Measurements from ENCODE around the gene HPSE. TPM values are rescaled to one million over a fixed set of nuclear protein-coding genes. Genes with fewer than 3 reads are reported as not detected.
"Not testable (repeated sequence)": the region's sequence is repeated elsewhere in the genome, so short reads cannot be mapped to it uniquely, and the experiment has no call there.

HPSE gene
- polyA plus RNA-seq, 4 donors = 0.94 to 1.5 (median 1.1) TPM

DNA sequence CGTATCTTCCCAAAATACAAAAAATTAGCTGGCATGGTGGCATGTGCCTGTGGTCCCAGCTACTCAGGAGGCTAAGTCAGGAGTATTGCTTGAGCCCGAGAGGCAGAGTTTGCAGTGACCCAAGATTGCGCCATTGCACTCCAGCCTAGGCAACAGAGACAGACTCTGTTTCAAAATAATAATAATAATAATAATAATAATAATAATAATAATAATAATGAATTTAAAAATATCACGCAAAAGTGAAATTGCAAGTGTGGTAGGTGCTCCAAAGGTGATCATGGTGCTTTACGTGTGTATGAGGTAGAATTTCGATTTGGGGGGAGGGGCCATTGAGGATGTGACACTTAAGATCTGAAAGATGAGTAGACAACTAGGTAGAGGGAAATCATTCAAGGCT is 4.9 kb upstream of the HPSE start:
- DNase-seq (ENCODE audit: low read depth in 4 of 4, low spot score in 3 of 4) = no peak

DNA sequence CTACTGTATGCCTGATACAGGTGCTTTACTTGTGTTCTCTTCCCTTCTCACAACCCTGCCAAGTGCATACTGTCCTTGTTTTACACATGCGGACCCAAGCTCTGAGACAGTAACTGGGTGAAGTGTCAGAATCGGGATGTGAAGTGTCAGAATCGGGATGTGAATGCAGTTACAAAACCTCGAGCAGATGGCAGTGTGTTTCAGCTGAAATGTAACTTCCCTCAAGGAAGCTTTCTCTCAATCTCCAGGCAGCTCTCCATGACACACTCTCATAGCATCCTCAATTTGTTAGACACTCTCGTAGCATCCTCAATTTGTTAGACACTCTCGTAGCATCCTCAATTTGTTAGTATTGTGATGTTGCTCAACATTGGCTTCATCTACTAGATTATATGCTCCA is 1.1 kb upstream of the HPSE start:
- DNase-seq (ENCODE audit: low read depth in 4 of 4, low spot score in 3 of 4) = no peak

DNA sequence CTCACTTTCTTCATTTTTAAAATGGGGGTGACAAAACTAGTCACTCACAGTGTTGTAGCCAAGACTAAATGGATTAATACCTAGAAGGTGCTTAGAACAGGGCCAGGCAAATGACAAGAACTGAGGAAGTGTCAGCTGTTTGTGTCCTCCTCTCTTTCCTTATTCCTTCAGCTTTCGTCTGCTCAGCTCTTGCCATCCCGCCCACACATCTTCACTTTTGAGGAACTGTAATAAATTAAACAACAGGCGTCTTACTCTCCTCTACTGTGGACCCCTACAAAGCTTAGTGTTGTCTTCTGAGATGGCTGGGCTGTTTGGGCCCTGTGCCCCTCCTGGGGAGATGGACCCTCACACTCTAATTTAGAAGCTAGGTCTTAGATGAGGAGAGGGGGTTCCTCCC is 2.7 kb downstream of the HPSE start:
- no peak for DNase-seq (ENCODE audit: low read depth in 4 of 4, low spot score in 3 of 4)

DNA sequence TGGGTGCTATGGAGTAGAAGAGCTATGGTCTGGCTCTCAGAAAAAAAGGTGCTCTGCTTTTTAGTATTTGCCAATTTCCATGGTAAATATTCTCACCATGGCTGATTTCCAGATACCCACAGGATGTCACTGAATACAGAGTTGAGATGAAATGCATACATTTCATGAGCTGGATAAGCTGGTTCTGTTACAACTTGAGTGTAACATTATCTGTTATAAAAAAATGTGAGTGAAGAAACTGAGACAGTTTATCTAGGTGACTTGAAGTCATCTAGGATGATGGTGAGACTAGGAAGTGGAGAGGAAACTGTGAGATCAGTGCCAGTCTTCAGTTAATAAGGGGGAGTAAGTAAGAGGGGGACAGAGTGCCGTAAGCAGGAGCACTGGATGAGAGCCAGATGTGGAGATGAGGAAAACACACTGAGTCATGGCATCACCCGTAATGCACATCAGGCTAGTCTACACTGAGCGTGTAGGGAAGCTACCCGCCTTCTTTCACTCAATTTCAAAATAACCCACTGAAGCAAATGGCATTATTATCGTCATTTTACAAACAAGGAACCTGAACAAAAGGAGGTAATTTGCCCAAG is 5.0 kb downstream of the HPSE start:
- no peak for DNase-seq (ENCODE audit: low read depth in 4 of 4, low spot score in 3 of 4)

DNA sequence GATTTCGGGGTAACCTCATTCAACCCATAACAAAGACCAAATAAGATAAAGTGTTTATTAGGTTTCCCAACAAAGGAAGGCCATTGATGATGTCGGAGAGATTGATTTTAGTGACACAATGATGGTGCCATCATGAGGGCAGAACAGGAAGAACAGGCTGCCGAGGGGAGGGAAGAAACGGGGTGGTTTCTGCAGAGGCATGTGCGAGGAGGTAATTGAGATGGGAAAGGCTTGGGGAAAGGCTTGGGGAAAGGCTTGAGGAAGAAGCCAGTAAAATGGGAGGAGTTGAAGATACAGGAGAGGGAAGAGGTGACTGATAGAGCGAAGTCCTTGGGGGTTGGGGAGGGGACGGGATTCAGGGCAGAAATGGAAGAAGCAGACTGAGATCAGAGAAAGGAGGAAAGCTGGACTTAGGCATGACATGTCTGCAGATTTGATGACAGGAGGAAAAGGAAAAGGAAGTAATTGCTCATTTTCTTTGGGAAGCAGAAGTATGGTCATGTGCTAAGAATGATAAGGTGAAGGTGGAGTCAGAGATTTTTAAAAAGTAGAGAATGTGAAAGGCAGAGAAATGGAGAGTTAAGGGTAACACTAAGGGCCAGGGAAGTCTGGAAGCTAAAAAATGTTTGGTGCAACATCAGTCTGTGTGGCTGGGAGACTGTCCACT is 6.0 kb downstream of the HPSE start:
- DNase-seq (ENCODE audit: low read depth in 4 of 4, low spot score in 3 of 4) = no peak

DNA sequence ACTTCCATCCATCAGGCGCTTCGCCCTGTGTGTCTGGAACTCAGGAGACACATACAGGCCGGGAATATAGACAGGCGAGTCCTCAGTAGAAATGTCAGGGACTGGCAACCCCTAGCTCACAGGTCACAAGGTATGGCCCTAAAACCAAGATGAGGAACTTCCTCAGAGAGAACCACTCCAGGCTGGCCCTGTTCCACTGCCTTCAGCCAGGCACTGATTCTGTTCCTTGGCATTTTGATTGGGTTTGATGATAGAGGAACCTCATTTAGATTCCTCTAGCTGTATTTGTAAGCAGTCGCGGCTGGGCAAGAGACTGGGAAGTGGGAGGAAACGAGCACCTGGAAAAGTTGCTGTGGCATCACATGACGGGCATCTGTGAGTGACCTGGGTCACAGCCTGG is 8.1 kb downstream of the HPSE start:
- no peak for DNase-seq (ENCODE audit: low read depth in 4 of 4, low spot score in 3 of 4)

- DNase-seq (ENCODE audit: low read depth in 4 of 4, low spot score in 3 of 4) = not testable (repeated sequence)
Observed at GRCh38 chr4:83325306-83325705, 9.3 kb downstream of the HPSE start.

DNA sequence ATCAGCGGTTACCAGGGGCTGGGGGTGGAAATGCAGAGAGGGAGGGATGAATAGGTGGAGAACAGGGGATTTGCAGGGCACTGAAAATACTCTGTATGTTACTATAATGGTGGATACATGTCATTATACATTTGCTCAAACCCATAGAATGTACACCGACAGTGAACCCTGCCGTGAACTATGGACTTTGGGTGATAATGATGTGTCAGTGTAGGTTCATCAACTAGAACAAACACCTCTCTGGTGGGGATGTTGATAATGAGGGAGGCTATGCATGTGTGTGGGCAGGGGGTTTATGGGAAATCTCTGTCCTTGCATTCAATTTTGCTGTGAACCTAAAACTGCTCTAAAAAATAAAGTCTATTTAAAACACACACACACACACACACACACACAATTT is 11.5 kb downstream of the HPSE start:
- no peak for DNase-seq (ENCODE audit: low read depth in 4 of 4, low spot score in 3 of 4)

GRCh38 chr4:83320548-83320947 is 14.1 kb downstream of the HPSE start:
- no peak for DNase-seq (ENCODE audit: low read depth in 4 of 4, low spot score in 3 of 4)

- no peak for DNase-seq (ENCODE audit: low read depth in 4 of 4, low spot score in 3 of 4)
Observed at GRCh38 chr4:83318666-83319065, 16.0 kb downstream of the HPSE start.

- DNase-seq (ENCODE audit: low read depth in 4 of 4, low spot score in 3 of 4) = no peak
Observed at GRCh38 chr4:83317671-83318070, 17.0 kb downstream of the HPSE start.

DNA sequence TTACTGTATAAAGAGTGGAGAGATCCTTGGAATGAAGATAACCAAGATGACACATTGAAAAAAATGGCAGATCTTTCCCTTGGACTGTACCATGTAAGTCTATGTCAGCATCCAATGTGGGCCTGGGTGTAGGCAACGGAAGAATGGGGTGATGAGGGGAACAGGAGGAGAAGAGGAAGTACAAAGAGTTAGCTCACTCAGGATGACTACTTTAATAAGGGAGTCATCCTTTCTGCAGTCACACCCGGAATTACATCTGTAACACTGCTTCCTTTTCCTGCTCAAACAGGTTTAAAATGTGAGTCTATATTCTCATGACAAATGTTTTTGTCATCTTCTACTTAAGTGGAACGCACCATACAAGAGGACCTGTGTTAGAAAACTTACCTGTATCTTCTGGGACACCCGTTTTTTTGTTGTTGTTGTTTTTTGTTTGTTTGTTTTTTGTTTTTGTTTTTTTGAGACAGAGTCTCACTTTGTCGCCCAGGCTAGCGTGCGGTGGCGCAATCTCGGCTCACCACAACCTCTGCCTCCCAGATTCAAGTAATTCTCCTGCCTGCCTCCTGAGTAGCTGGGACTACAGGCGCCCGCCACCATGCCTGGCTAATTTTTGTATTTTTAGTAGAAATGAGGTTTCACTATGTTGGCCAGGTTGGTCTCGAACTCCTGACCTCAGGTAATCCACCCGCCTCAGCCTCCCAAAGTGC is 18.0 kb downstream of the HPSE start:
- no peak for DNase-seq (ENCODE audit: low read depth in 4 of 4, low spot score in 3 of 4)

DNA sequence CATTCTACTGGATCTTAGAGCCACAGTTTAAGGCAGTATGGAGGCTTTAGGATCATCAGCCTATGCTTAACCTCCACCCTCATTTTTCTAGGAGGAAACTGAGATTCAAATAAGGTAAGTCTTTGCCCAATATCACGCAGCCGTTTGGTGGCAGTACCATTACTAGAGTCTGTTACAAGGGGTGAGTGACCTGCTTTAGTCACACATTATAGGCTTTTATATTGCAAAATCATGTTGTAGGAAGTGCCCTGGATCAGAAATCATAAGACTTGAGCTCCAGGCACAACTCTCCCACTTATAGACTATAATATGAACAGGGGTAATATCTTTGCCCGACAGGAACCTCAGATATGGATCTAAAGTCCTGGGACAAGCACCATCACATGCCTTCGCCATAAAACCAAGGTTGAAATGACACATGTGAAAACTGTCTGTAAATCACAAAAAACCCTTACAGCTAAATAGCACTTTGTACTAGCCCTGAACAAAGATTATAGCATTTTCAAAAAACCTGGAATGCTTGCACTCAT is 19.2 kb downstream of the HPSE start:
- DNase-seq (ENCODE audit: low read depth in 4 of 4, low spot score in 3 of 4) = no peak

GRCh38 chr4:83308672-83309071 is 26.0 kb downstream of the HPSE start:
- DNase-seq (ENCODE audit: low read depth in 4 of 4, low spot score in 3 of 4) = no peak

- no peak for DNase-seq (ENCODE audit: low read depth in 4 of 4, low spot score in 3 of 4)
Observed at GRCh38 chr4:83307920-83308319, 26.7 kb downstream of the HPSE start.

DNA sequence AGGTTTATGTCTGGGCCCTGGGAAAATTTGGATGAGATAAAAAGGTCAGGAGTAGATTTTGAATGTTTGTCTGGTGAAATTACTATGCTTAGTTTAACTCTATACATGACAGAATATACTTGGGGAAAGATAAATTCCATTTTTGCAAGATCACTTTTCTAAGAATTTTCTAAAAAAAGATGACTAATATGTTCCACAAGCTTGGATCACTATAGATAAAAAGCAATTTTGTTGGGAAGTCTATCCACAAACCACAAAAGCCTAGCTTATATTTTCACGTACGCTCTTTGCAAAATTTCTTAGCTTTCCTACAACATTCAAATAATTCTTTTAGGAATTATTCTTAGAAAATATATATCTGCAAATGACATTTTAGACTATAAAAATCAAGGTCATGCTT is 29.5 kb downstream of the HPSE start:
- DNase-seq (ENCODE audit: low read depth in 4 of 4, low spot score in 3 of 4) = no peak

DNA sequence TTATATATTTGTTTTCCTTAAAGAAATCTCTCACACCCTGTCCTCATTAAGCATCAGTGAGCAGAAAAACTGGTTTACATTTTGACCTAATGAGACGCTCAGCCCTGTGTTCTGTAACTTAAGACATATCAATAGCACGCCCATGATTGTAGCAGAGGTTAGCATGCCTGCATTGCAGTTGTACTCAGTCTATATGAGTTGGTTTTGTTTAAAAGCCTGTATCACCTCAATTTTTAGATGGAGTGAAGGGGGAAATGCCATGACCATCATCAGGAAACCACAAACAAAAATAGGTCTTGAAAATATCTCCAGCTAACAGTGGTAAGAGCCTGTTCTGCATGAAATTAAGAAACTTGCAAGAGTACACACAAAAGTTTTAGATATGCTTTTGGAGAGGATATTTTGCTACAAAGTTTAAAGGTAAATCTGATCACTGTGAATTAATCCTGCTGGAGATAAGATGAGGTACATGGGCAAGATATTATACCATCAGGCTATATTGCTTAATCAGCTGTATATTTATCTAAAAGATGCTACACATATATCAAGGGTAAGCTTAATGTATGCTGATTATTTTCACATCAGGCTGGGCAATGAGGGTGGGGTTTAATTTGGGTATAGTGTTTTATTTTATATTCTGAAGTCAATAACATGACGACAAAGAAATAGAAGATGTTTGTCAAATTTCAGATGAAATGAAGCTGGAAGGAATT is 36.9 kb downstream of the HPSE start:
- DNase-seq (ENCODE audit: low read depth in 4 of 4, low spot score in 3 of 4) = no peak

GRCh38 chr4:83293305-83294046 is 41.2 kb downstream of the HPSE start:
- no peak for DNase-seq (ENCODE audit: low read depth in 4 of 4, low spot score in 3 of 4)

DNA sequence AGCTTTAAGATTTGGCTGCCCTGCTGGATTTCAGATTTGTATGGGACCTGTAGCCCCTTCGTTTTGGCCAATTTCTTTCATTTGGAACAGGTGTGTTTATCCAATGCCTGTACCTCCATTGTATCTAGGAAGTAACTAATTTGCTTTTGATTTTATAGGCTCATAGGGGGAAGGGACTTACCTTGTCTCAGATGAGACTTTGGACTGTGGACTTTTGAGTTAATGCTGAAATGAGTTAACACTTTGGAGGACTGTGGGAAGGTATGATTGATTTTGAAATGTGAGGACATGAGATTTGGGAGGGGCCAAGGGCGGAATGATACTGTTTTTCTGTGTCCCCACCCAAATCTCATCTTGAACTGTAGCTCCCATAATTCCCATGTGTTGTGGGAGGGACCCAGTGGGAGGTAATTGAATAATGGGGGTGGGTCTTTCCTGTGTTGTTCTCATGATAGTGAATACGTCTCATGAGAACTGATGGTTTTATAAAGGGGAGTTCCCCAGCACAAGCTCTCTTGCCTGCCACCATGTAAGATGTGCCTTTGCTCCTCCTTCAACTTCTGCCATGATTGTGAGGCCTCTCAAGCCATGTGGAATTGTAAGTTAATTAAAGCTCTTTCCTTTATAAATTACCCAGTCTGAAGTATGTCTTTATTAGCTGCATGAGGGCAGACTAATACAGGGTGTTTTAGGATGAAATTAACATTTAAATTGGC is 44.4 kb downstream of the HPSE start:
- not testable (repeated sequence) for DNase-seq (ENCODE audit: low read depth in 4 of 4, low spot score in 3 of 4)

- not testable (repeated sequence) for DNase-seq (ENCODE audit: low read depth in 4 of 4, low spot score in 3 of 4)
Observed at GRCh38 chr4:83288381-83288780, 46.3 kb downstream of the HPSE start.

Data from right renal pelvis (tissue), 4 donors.